Right renal pelvis (tissue), 4 donors: Measurements from ENCODE around the gene B4GALNT2. TPM values are rescaled to one million over a fixed set of nuclear protein-coding genes. Genes with fewer than 3 reads are reported as not detected.
"Not testable (repeated sequence)": the region's sequence is repeated elsewhere in the genome, so short reads cannot be mapped to it uniquely, and the experiment has no call there.

Experiments used
- DNase-seq, 4 donors: peaks; one replicate each; pipeline ENCODE4 v3.0.0-alpha.2; 2013; ENCODE audit warnings: low read depth in 4 of 4, low spot score in 3 of 4, missing footprints in 1 of 4
- polyA plus RNA-seq, 4 donors: library from polyadenylated mRNA; unstranded; fragments of 120-200 nt; gene quantifications; one replicate each; pipeline ENCODE4 v1.2.1, GENCODE V29; 2013; ENCODE audit not compliant: insufficient read length in 4 of 4

Gene B4GALNT2
- polyA plus RNA-seq, 4 donors, result 0.38 to 1.5 (median 0.75) TPM

GRCh38 chr17:49170711-49171110, 38.1 kb downstream of the B4GALNT2 start:
- not testable (repeated sequence) for DNase-seq

DNA sequence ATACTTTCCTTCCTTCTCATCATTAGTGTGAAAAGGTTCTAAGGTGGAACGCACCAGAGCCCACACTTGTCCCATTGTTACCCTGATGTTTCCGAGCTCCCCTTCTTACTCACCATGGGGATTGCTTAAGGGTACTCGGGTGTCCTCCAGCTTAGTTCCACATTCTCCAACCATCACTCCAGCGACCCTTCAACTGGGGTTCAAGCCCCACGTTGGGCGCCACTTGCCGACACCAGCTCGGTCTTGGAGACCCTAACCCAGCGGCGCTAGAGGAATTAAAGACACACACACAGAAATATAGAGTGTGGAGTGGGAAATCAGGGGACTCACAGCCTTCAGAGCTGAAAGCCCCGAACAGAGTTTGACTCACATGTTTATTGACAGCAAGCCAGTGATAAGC, 43.4 kb downstream of the B4GALNT2 start:
- DNase-seq, result not testable (repeated sequence)

- DNase-seq, result peak in 1 of 4 donors; percentile 12
Observed at GRCh38 chr17:49180303-49180702, 47.7 kb downstream of the B4GALNT2 start.

GRCh38 chr17:49180998-49181635, 48.5 kb downstream of the B4GALNT2 start:
- DNase-seq, result no peak

- DNase-seq, result no peak
Observed at GRCh38 chr17:49183341-49183740, 50.8 kb downstream of the B4GALNT2 start.

GRCh38 chr17:49183801-49184200, 51.2 kb downstream of the B4GALNT2 start:
- no peak for DNase-seq

- DNase-seq, result not testable (repeated sequence)
Observed at GRCh38 chr17:49184522-49184921, 52.0 kb downstream of the B4GALNT2 start.

DNA sequence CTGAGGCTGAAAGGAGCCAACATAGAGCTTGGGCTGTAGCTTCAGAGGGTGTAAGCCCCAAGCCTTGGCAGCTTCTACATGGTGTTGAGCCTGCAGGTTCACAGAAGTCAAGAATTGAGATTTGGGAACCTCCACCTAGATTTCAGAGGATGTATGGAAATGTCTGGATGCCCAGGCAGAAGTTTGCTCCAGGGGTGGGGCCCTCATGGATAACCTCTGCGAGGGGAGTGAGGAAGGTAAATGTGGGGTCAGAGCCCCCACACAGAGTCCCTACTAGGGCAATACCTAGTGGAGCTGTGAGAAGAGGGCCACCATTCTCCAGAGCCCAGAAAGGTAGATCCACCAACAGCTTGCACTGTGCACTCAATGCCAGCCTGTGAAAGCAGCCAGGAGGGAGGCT, 52.8 kb downstream of the B4GALNT2 start:
- DNase-seq, result not testable (repeated sequence)

- DNase-seq, result no peak
Observed at GRCh38 chr17:49187301-49187700, 54.7 kb downstream of the B4GALNT2 start.

GRCh38 chr17:49190932-49191331, 58.4 kb downstream of the B4GALNT2 start:
- no peak for DNase-seq

DNA sequence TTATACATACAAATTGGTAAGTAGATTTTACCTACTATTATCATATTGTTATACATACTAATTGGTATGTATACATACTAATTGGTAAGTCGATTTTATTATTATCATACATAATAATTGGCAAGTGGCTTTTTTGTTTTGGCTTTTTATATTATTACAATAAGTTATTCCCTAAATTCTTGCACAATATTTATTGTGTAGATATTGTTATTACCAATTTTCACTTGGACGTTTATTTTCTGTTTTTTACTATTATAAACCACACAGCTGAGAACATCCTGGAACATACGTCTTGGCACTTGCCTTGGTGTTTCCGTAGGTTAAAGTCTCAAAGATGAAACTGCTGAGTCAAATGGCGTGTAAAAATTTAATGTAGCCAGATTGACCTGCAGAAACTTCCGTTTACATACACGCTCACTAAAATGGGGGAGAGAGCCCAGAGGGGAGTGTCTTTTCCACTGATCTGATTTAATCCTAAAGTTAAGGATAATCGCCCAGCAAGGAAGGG, 58.9 kb downstream of the B4GALNT2 start:
- DNase-seq, result no peak

- DNase-seq, result peak; percentile 80 to 92 (median 84)
Observed at GRCh38 chr17:49191917-49192741, 59.6 kb downstream of the B4GALNT2 start.

DNA sequence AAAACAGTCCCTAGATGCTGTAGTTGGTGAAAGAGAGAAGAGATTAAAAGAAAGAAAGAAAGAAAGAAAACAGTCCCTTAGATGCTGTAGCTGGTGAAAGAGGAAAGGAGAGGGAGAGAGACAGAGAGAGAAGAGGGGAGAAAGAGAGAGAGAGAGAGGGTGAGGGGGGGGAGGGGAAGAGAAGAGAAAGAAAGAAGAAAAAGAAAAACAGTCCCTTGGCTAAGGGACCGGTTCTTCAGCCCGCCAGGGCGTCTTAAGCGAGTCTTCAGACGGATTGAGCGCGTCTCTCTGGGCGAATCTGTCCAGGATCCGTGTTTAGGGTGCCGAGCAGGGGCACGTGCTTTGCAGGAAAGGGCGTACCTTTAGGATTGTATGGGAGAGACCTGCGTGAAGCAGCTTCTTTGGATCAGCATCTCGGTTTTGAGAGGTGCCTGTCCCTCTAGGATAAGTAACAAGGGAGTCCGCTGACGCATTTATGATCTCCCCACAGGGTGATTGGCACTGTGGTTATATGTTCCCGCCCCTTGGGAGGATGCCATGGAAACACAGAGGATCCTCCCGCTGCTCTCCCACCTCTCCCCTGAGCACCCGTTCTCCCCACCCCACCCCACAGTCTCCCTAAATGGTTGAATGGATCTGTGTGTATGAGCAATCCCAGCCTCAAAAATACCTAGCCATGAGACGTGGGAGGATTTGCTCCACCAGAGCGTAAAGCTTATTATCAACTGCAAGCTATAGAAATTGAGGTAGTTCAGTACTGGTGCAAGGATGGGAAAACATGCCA, 61.1 kb downstream of the B4GALNT2 start:
- DNase-seq, result peak; percentile 52 to 77 (median 64)

GRCh38 chr17:49194297-49194607, 61.7 kb downstream of the B4GALNT2 start:
- no peak for DNase-seq

- DNase-seq, result no peak
Observed at GRCh38 chr17:49195751-49196150, 63.2 kb downstream of the B4GALNT2 start.

DNA sequence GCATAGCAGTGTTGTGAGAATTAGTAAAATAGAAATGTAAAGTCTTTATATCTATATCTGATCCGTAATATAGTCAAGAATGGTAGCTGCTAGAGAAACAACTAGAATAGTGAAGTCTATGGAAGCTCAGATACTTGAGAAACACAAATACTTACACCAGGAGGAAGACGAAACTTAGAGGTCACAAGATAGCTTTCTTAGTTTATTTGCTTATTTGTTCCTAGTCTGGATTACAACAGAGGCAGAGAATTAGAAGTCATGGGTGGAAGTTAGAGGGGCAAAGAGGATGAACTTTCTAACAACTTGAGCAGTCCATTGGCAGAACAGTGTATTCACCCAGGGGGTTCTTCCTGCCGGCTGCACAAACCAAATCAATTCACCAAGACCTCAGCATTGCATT, 64.0 kb downstream of the B4GALNT2 start:
- no peak for DNase-seq

DNA sequence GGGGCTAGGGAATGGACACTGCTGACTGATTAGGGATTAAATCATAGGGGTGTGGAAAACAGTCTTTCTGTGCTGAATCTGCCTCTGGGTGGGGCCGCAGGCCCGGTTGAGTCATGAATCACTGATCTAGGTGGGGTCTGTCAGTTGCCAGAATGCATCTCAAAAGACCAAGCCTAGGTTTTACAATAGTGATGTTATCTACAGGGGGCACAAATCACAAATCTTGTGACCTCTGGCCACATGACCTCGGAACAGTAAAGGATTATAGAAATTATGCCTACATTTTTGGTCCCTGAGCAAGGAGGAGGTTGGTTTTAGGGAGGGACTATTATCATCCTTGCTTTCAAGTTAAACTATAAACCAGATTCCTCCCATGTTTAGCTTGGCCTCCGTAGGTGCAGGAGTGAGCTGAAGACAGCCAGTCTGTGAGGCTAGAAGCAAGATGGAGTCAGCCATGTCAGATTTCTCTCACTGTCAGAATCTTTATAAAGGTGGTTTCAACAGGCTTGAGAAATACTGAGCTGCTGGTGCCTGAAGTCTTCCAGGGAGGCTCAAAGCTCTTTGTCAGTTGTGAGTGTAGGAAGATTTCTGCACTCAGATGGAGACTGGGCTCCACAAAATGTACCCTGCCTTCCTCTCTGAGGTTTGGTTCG, 64.9 kb downstream of the B4GALNT2 start:
- no peak for DNase-seq

- DNase-seq, result no peak
Observed at GRCh38 chr17:49198211-49198610, 65.6 kb downstream of the B4GALNT2 start.

DNA sequence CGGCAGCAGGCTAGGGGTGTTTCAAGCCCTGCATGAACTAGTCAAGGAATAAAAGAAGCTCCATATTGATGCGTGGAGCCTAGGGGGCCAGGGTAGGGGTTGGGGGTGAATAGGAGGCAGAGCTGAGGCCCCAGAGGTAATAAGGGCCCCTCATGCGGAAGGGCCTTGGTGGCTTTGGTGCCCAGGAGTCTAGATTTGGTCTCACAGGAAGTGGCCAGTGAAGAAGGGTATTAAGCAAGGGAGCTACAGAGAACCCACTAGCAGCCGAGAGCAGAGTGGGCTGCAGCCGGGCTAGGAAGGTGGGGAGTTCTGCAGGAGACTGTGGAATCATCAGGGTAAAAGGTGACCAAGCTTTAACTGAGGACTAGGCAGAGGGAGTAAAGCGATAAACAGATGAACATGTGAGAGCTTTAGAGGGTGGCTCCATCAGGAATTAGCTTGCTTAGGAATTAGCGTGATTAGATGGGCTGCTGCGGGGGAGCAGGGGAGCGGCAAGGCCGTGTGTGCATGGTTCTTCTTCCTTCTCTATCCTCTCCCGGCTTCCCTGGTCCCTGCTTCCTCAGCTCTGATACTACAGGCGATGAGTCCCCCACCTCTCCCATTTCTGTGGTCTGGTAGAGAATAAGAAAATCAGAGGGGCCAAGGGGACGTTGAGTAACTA, 68.0 kb downstream of the B4GALNT2 start:
- DNase-seq, result no peak

DNA sequence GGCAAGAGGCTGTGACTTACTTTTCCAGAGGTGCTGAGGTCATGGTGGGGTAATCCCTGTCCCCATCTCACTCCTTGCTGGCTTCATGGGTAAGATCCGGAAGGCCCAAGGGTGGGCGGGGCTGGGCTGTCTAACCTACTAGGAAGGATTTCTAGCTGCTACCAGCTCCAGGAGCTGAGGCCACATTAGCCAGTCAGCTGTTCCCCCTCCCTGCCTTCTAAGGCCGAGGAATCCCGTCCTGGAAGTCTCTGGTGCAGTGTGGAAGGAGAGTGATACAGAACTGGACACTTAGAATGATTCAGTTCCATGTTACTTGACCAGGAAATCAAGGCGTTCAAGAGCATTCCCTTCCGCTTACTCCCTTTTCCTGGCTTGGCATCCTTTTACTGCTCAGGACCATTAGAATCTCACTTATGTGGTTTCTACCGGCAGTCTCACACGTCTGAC, 68.9 kb downstream of the B4GALNT2 start:
- no peak for DNase-seq
